Thyroid gland (tissue), 4 donors: ENCODE data around the gene ARHGEF28.

Experiments
- CTCF ChIP-seq, 6 experiments: fragments of 200-600 bp in 3 of 6; fragments of 450-650 bp in 3 of 6; sonication (generic) in 3 of 6; IDR thresholded peaks; one replicate each; pipeline ENCODE4 v1.5.1; 2016 to 2019; ENCODE audit warnings: antibody characterized with exemption in 6 of 6, mild to moderate bottlenecking in 2 of 6, inconsistent platforms in 1 of 6, moderate library complexity in 1 of 6
- POLR2A ChIP-seq, 2 donors: fragments of 450-650 bp; IDR thresholded peaks; one replicate each; pipeline ENCODE4 v1.6.1; 2017; ENCODE audit warnings: antibody characterized with exemption in 2 of 2, mild to moderate bottlenecking in 2 of 2, moderate library complexity in 1 of 2

- TF ChIP-seq POLR2A (IDR thresholded peaks at IDR 0.05) (no peak), CTCF (IDR thresholded peaks at IDR 0.05) (no peak)
Measured at GRCh38 chr5:73747696-73748380, 121.8 kb downstream of the ARHGEF28 start.
